HG03064 (cell line): ENCODE results near the gene MGAT4A.
"Not testable (repeated sequence)": the region's sequence is repeated elsewhere in the genome, so short reads cannot be mapped to it uniquely, and the experiment has no call there.

ENCODE experiments used
- ATAC-seq: cut with Tn5 transposase; IDR thresholded peaks from one replicate; pipeline ENCODE4 v1.9.1; 2021; ENCODE audit warnings: low read depth; ENCODE audit not compliant: unreplicated experiment

Gene MGAT4A

DNA sequence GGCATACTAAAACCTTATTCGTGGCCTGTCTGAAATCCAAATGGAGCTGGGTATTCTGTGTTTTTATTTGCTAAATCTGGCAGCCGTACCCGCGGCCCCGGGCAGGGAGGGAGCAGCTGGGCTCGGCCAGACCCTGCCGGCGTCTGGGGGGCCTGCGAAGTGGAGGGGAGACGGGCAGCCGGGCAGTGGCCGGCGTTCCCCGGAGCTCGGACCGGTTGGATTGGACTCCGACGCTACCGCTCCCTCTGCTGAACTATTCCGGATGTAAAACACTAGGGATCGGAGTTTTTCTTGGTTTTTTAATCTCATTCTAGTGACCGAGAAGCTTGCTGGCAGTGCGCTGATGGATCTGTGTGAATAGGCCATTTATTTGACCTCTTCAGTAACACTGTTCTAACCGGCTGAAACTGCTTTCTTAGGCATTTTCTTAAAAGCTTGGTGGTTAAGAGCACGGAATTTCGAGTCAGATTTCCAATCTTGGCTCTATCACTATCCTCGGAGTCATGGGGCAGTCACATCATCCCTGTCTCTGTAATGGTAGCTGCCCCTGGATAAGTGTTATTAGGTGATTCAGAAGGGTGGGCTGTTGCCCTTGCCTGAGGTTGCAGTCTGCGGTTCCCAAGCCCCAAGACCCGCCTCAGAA is 121.8 kb downstream of the MGAT4A start:
- ATAC-seq = peak; percentile 8

GRCh38 chr2:98608116-98608961 is 122.6 kb downstream of the MGAT4A start, which contains the start of the genes COA5 and UNC50:
TSS of gene COA5 (minus strand) at chr2:98608512. CDS start at chr2:98608405, 107 bp downstream.
TSS of gene UNC50 (plus strand) at chr2:98608589. CDS start at chr2:98609760, 1,171 bp downstream.
- peak; percentile 79 for ATAC-seq

DNA sequence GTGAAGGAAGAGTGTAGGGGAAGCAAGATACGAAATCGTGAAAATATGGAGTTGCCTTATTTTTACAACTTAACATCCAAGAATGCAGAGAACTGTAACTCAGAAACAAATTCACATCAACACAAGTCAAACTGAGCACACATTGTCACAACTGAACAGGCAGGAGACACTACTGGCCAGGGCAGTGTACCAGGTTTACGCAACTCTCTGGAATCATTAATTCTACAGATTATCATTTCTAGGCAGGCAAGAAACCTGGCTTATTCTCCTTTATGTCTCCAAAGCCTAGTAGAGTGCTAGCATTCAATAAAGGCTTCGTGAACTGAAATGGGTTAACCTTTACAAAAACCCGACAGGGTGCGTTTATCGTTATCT is 123.2 kb downstream of the MGAT4A start:
- ATAC-seq = no peak

- ATAC-seq = no peak
Observed at GRCh38 chr2:98607104-98607503, 123.8 kb downstream of the MGAT4A start.

DNA sequence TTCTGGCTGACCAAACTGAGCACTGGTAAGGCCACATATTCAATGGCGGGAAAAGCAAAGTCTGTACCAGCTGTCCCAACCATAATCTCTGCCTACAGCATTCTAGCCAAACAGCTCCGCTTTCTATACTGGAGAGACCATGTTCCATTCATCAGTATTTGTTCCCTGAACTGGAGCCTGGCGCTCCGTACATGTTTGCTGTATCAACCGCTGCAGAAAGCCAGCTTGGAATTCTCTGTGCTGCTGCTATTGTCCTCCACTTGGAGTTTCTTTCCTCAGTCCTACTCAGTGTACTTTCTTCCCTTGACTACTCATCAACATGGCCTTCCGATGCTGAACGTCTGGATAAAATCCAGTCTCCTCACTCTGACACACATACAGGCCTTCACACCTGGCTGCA is 124.5 kb downstream of the MGAT4A start:
- ATAC-seq = no peak

GRCh38 chr2:98605076-98605475 is 125.9 kb downstream of the MGAT4A start:
- ATAC-seq = no peak

DNA sequence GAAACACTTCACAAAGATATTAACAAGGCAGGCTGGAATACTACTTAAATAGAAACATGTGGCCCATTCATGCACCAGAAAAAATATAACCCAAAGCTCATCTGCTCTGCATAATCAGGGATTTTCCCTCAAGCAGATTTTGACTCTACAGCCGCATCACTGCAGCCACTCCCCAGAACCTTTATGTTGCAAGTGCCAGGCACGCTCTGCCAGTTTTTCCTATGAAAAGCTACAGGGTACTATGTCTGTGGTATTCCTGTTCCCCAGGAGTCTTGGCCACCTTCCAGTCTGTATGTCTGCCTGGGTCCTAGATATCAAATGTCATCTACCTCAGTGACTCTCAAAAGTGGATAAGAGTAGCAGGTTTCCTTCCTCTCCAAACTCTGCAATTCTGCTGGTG is 126.4 kb downstream of the MGAT4A start:
- ATAC-seq = no peak

DNA sequence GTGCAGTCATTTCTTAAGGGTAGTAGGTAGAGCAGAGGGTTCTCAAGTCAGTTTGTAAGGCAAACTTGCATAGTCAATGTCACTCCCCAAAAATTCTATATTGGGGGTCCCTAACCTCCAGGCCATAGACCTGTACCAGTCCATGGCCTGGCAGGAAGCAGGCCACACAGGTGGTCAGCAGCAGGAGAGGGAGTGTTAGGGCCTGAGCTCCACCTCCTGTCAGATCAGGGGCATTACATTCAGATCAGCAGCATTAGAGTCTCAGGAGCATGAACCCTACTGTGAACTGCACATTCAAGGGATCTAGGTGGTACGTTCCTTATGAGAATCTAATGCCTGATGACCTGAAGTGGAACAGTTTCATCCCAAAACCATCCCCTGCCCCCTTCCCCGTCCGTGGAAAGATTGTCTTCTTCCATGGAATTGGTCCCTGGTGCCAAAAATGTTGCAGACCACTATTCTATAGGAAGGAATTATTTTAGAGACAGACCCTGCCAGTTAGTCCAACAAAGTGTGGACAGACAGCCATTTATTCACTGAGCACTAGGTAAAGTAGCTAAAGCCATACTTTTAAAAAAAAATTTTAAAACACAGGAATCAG is 129.3 kb downstream of the MGAT4A start:
- ATAC-seq = no peak

DNA sequence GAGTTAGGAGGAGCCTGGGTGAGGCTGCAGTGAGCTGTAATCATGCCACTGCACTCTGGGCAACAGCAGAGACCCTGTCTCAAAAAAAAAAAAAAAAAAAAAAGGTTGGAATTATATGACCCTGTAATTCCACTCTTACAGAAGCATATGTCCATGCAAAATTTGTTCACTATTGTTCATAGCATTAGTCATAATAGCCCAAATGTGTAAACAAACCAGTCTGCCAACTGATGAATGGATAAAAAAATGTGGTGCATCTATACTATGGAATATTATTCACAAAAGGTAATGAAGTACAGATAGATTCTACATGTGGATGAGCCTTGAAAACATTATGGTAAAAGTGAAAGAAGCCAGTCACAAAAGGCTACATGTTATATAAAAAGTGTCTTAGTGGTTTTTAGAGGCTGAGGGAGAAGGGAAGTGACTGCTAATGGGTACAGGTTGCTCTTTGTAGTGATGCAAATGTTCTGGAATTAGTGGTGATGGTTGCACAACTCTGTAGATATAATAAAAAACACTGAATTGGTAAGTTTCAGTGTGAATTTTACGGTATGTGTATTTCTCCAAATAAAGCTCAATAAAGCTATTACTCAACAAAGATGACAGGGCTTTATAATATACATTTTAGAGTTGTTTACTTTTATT is 132.0 kb downstream of the MGAT4A start:
- no peak for ATAC-seq

DNA sequence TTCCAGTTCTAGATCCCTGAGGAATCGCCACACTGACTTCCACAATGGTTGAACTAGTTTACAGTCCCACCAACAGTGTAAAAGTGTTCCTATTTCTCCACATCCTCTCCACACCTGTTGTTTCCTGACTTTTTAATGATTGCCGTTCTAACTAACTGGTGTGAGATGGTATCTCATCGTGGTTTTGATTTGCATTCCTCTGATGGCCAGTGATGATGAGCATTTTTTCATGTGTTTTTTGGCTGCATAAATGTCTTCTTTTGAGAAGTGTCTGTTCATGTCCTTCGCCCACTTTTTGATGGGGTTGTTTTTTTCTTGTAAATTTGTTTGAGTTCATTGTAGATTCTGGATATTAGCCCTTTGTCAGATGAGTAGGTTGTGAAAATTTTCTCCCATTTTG is 136.3 kb downstream of the MGAT4A start:
- not testable (repeated sequence) for ATAC-seq

- ATAC-seq = no peak
Observed at GRCh38 chr2:98592565-98592964, 138.4 kb downstream of the MGAT4A start.

- no peak for ATAC-seq
Observed at GRCh38 chr2:98589489-98589888, 141.4 kb downstream of the MGAT4A start.

GRCh38 chr2:98588880-98589431 is 142.0 kb downstream of the MGAT4A start:
- ATAC-seq = no peak

DNA sequence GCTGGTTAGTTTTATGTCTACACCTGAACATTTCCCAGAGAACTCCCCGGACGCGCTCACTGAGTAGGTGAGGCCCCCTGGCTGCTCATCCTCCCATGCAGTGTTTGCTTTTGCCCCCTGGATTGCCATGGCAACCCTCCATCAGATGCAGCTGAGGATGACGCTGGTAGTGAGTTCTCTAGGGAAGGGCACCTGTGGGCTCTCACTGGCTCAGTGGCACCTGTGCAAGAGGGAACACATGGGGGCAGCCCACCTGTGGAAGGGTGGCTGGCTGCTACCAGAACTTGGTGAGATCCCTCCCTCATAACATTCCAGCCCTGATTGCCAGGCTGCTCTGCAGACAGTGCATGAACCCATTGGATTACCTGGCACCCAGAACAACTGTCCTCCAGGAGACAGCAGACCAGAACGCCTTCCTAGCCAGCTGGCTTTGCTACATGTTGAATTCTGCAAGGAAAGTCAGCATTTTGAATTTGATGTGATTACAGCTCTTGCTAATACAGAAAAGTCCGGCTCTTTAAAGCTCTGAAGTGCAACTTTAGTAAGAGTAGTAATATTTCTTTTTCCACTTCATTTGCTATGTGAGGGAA is 144.3 kb downstream of the MGAT4A start:
- no peak for ATAC-seq

DNA sequence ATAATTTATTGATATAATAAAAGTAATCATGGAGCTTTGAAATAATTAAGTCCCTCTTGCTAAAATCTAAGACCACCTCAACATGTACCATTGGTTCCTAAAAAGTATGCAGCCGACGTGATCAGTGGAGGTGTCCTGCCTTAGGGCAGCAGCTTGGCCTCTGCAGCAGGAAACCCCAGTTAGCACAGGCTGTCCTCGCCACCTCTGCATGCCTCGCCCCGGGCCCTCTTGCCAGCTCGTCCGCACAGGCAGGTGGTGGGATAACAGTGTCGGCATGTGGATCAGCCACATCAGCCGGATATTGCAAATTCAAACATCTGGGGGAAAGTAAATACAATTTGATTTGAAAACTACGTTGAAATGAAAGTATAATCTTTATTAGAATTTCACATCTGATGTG is 145.5 kb downstream of the MGAT4A start:
- ATAC-seq = no peak

DNA sequence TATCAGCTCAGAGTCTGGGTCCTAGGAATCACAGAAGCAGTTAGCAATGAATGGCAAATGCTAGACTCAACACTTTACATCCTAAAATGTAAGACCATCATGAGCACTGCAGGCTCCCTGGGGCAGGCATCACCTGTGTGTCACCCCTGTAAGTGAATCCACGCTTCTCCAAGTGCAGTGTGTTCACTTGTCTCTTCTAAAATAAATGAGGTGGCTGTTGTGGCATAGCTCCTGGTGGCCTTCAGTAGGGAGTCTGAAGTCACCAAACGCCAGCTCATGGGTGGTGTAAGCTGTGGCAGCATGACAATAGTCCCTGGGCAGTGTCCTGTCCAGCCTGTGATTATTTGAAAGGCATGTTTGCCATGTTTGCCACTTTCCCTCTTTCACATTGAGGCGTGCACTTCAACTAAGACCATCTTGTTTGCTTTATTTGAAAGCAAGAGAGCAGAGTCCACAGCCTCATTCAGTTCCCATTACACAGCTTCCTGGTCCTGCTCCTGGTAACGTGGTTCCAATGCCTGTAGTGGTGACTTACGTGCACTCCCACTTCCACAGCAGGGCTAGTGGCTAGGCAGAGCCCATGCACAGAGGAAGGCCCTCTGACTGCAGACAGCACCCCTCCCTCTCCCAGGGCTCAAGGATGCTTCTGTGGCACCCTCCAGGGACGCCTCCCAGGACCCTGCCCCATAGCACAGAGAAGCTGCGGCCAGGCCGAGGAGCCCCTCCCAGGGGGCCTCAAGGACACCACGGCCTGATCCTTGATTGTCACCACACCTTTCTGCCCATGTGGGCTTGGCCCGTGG is 146.9 kb downstream of the MGAT4A start:
- no peak for ATAC-seq

- ATAC-seq = no peak
Observed at GRCh38 chr2:98583276-98583675, 147.7 kb downstream of the MGAT4A start.

GRCh38 chr2:98582523-98582922 is 148.4 kb downstream of the MGAT4A start:
- ATAC-seq = no peak

DNA sequence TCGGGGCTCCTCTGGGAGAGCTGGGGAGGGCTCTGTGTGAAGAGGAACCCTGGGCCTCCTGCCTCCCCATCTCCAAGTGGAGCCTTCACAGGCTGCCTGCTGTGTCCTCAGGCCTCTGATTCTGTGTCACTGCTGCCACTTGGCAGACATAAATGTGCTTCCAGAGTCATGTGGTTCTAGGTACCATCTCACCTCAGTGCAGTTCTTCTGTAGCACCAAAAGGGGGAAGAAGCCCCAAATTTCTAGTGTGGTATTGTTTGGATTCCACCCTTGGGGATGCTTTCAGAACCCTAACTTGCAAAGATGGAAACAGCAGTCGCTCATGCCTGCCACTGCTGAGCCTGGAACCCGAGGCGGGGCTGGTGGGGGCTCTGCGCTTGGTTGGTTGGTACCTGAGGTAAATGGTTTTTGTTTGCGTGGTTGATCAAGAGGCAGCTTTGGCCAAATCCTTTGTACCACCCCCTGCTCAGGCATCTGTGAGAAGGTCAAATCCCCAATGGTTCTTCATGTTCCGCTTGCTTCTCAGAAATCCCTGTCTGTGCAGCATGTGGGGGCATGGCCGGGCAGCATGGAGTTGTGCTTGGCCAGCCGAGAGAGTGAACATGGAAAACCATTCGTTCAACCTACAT is 150.2 kb downstream of the MGAT4A start:
- ATAC-seq = no peak
